GM19035 (cell line): ENCODE data around the gene KLF15.

ENCODE experiments used
- ATAC-seq: cut with Tn5 transposase; IDR thresholded peaks from one replicate; pipeline ENCODE4 v1.9.1; 2021; ENCODE audit not compliant: unreplicated experiment

KLF15 gene

DNA sequence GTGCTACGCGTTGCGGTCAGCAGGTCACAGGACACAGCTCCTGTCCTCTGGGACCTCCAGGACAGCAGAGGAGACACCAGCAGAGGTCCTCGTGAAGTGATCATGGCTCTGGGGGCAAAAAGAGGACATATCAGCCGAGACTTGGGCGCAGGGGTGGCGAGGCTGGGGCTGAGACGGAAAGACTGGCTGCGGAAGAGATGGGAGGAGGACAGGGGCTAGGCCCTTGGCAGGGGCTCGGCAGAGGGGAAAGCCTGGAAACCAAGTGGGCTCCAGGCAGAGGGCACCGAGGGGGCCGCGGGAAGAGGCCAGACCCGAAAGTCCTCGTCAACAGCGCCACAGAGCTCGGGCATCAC, 32.6 kb upstream of the KLF15 start:
- ATAC-seq: no peak

DNA sequence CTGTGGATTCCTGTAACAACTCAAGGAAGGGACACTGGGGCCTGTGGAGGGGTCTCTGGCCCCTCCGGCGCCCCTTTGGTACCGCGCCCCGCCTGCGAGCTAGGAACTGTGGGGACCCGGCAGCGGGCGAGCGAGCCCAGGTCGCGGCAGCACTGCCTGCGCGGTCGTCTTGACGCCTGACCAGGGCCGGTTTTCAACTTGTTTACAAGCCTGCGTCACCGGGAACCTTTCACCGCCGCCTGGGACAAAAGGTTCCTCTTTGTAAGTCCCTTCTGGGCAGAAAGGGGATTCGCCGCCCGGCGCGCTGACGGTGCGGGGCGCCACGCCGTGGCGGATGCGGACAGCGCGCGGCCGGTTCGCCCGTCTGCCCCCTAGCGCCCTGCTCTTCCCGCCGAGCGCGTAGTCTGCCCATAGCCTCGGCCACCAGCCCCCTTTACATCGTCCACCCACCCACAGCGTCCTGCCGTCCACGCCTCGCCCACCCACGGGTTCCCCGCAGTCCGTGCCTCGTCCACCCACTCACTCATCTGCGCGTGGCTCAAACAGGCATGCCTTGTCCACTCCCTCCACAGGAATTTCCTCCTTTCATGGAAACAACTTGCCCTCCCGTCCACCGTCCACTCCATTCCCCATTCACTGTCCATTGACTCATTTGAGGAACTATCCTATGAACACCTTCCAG, 32.0 kb upstream of the KLF15 start:
- peak; percentile 69 for ATAC-seq

DNA sequence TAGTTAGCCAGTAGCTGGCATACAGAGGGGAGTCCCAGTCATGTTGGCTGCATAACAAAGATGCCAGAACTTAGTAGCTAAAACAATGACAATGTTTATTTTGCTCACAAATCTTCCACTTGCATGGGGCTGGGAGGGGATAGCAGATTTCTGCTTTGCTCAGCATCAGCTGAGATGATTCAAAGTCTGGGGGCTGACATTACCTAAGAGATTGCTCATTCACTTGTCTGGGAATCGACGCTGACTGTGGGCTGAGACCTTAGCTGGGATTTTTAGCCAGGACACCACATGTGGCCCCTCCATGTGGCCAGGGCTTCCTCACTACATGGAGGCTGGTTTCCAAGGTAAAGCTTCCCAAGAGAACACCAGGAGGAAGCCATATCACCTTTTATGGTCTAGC, 24.8 kb upstream of the KLF15 start:
- ATAC-seq: no peak

DNA sequence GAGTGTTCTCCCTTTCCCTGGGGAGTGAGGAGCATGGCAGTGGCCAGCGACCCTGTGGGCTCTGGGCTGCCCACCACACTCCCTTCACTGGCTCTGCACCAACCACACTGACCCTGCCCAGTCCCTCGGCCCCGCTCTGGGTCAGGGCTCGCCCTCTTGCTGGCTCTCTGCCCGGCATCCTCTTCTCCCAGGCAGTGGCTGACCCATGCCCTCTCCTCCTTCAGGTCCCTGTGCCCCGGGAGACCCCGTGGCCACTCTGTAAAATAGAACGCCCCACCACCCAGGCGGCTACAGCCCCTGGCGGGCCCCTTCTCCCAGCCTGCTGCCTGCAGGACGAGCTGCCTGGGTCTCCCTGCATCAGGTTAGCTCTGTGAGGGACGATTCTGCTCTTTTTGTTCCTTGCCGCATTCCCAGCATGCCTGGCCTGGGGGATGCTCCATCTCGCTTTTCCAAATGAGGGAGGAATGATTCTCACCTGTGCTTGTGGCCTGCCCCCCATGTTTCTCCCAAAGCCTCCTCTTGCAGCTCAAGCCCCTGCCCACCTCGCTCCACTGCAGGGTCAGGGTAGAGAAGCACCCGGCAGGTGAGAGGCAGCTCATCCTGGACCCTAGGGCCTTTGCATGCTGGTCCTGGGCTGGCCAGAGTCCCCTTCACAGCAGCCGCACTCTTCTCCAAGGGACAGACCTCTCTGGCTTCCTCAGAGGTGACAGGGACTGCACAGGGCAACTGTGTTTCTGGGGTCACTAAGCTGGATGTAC, 23.0 kb upstream of the KLF15 start:
- ATAC-seq: no peak

DNA sequence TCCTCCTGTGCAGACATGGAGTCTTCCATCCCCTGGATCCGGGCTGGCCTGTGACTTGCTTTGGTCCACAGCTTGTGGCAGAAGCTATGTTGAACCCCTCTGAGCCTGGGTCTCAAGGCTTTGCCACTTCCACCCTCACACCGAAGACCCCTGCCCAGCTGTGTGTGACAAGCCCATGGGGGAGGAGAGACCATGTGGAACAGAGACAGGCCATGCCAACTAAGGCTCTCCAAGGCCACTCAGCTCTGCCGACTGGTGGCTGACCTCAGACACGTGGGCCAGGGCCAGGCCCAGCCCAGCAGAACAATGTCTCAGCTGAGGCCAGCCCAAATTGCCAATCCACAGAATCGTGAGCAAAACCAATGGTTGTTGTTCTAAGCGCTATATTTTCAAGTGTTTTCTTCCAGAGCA, 21.1 kb upstream of the KLF15 start:
- ATAC-seq: no peak

DNA sequence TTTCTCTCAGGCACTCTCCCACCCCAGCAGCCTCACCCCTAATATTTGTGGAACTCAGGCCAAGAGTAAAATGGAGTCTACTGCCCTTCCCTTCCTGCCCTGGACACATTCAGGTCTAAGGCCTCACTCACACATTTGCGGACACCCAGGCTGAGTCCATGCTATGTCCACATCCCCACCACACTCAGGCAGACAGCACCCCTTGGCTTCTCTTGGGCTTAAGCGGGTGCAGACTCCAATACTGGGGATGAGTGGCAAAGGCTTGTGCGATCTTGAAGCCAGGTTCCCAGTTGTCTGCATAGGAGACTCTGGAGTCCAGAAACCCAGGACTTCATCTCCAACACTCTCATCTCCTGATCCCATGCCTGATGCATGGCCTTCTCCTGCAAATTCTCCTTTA, 20.0 kb upstream of the KLF15 start:
- no peak for ATAC-seq

DNA sequence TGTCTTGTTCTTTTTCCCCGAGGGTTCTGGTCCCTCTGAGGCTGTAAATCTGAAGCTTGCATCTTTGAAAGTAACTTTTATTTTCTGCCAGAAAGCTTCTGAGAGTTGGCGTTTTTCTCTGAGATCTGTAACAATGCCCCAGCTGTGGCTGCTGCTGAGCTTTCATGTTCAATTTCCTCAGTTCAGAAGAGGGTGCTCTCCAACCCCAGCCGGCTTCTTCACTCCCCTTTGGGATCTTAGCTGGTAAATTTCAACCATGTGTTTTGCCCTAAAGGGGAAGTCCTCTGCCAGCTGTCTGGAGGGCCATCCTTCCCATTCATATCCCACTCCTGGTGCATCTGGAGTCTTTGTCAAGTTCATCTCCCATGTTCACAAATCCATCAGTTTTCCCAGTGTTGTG, 19.2 kb upstream of the KLF15 start:
- no peak for ATAC-seq

DNA sequence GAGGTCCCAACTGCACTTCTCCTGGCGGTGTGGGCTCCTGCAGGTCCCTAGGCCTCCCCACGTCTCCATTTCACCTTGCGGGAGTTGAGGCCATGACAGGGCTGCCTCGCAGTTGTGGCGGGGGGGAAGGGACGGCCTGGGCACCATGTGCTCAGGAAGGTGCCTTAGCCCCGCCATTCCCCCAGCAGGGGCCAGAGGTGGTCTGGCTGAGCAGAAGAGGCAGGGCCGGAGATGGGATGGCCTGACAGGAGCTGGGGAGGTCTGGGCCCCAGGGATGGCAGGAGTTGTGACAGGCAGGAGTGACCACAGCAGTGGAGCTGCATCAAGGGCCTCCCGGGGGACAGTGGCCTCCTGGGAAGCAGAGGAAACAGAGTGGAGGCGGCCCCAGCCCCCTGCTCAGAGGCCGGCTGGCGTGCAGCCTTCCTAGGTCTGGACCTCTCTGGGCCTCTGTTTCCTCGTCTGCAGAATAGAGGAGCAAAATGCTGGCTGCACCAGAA, 18.7 kb upstream of the KLF15 start:
- ATAC-seq: no peak

DNA sequence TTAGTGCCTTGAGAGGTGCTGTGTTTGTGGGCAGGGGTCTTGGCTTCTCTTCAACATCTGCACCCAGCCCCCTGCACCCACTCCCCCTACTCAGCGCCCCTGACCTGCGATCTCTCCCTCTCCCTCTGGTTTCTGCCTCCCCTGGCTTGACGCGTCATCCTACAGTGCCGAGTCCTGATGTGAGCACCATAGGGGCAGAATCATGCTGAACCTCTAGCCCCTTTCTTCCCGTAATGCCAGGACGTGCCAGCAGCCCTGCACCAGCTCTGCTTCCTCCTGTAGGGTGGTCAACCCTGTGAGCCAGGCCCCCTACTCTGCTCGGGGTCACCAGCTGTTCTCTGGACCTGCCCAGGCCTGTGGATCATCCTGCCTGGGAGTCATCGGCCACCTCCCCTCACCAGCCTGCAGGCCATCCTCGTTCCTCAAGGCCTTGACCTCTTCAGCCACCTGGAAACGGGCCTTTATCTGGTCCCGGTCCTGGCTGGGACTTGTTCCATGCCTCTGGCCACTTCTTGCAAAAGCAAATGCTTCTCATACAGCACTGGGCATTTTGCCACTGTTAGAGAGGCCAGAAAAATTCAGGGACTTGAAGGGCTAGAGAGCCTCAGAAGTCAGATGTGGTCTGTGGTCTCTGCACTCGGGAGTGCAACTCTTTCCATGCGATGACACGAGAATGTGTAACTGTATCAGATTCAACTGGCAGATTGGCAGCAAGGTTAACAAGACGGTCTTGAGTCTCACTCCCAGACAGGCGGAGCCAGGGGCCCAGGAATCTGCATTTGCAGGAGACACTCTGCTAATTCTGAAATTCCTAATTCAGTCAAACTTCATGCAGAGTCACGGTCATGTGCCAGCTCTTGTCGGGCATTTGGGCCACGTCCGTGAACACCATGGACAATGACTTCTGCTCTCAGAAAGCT, 16.7 kb upstream of the KLF15 start:
- ATAC-seq: no peak

DNA sequence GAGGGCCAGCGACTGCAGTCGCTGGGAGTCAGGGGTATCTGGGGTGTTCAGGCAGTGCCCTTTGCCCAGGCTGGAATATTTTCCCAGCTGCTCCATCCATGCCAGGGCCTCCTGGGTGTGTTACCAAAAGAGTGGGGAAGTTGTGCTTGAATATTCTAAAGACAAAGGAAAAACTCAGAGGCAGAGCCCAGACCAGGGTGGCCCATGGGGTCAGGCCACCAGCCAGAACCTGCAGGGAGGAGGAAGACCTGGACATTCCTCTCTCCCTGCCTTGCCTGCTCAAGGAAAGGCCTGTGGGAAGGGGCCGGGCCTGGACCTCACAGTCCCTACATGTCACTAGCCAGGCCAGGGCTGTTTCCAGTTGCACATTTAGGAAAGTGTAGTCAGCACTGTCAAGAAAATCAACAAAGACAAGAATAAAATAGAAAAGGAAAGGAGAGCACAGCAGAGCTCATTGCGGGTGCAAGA, 16.0 kb upstream of the KLF15 start:
- ATAC-seq: no peak

DNA sequence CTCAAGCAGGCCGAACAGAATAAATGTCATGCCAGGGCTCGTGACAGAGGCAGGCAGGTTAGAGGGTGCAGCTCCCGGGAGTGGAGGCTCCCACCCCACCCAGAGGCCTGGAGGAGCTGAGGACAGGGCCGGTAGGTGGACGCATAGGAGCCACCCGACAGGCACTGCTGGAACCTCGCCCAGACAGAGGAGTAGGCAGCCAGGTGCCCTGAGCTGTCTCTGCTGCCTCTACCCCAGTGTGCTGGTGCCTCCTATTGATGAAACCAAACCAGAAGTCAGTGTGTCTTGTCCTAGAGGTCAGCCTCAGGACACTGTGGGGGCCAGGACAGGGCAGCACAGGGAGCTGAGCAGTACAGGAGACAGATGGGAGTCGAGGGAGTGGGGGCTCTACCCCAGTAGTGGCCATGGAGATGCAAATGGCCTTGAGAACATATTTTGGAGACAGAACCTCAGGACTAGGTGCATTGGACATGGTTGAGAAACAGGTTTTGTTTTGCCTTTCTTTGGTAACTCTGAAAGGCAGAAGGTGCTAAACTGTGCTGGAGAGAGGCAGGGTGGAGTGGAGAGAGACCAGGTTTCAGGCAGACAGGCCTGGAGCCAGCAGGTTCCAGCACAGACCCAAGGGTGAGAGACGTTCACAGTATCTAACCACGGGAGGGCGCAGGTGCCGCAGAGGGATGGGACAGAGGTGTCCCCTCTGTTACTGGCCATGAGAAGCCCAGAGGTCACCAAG, 15.4 kb upstream of the KLF15 start:
- ATAC-seq: no peak

DNA sequence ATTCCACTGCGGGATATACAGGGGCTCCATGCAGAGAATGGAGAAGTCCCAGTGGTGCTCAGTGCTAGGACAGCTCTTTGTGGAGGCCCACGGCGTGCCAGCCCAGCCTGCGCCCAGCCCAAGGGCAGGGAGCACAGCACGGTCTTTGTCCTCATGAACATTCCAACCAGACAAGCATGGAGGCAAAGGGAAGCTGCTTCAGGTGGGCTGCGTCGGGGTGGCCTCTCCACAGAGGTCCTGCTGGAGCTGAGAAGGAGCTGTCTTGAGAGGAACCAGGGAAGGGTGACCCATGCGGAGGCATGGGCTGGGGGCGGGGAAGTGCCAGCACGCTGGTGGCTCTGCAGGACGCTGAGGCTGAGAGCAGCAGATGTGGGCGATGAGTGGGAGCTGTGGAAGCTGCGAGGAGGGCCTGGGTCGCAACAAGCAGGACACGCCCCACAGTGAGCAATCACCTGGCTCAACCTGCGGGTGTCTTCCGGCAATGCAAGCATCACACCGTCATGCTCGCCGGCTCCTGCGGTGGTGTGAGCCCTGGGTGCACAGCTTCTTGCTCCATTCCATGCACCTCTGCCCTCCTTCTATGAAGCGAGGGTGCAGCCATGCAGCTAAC, 14.0 kb upstream of the KLF15 start:
- no peak for ATAC-seq

DNA sequence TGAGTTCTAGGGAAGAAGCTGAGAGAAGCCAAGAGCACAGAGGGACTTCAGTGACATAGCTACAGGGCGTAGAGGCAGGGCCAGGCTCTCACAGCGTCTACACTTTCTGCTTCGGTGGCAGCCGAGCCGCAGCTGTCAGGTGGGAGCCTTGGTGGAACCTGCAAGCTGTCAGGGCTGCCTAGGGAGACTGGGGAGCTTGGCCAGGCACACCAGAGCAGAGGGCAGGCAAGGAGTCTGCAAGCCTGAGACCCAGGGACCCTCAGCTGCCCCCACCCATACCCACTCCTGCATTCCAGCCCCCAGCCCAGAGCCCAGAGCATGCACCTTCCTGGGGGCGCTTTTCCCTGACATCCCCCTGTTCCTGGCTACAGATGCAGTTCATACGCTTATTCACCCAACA, 13.4 kb upstream of the KLF15 start:
- no peak for ATAC-seq

DNA sequence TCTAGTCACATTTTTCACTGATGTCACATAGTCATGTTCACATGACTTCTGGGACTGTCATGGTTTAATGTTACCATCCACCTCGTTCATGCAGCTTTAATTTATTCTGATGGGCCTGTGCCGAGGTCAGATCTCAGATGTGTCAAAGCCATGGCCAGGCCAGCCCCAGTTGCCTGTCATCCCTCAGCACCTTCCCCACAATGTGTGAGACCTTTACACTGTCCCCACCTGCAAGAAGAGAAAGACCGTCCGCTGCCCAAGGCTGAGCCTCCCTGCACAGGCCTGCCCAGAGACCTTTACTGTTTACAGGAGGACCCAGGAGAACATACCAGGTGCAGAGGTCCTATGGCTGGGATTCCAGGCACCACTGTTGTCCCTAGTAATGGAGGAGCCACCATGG, 12.8 kb upstream of the KLF15 start:
- ATAC-seq: no peak

DNA sequence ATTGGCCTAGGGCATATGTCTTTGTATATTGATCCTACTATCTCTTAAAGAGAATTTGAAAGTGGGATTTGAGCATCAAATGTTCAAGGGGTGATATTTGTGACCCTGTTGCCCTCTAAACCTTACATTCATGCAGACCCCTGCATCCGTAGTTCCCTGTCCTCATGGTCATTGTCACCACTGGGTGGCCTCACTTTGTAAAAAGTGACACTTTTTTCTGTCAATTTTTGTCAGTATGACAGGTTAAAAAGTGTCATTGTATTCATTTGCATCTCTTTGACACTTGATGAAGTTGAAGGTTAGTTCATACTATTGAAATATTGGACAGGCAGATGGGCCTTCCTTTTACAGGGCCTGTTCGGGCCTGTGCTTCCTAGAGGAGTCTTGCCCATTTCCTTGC, 12.3 kb upstream of the KLF15 start:
- ATAC-seq: no peak

DNA sequence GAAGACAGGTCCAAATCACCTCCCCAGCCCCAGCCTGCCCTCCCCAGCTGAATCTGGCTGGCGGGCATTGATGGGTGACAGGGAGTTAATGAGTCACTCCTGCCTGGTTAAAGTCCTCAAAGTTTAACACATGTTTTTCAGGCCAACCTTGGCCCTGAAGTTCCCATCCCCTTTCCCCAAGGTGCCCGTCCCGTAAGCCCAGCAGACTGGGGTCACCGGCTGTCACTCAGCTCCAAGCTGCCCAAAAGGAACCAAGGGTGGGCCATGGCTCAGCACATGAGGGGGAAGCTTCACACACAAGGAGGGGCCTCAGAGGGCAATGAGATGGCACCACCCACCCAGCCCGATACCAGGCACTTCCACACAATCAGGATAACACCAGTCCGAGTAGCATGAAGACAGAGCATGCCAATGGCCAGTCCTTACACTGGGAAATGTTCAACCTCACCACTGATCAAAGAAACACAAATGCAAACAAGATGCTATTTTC, 10.2 kb upstream of the KLF15 start:
- no peak for ATAC-seq

DNA sequence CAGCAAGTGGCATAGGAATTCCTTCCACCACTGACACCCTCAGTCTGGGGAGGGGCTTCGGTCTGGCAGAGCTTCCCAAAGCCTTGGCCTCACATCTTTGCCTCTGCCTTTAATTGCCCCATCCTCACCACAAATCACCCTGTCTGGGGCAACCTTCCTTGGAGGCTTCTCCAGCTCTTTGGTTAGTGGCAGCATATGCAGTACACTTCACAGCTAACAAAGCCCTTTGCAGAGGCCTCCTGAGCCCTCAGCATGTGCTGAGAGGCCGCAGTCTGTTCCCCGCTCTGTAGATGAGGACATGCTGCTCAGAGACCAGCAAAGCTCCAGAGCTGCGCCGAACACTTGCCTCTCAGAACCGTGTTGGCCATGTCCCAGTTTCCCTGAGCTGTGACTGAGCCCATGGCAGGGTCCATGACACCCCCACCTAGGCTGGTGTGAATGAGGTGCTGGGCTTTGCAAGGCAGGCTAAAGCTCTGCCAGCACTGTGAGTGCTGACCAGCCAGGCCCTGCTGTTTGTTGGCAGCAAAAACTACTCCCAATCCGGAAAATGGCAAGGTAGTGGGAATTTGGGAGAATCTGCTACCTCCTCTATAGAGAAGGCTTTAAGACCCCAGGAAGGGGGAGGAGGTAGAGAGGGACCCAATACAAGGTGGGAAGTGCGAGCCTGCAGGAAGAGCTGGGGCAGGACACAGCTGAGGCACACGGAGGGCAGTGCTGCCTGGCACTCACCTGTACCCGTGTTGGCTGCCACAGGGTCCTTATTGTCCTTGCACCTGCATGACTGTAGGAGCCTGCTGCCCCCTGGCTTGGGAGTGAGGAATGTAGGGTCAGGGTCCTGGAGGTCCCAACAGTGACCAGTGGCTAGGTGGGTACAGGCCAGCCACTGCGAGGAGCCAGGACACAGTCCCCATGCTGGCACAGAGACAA, 8.4 kb upstream of the KLF15 start:
- ATAC-seq: no peak

DNA sequence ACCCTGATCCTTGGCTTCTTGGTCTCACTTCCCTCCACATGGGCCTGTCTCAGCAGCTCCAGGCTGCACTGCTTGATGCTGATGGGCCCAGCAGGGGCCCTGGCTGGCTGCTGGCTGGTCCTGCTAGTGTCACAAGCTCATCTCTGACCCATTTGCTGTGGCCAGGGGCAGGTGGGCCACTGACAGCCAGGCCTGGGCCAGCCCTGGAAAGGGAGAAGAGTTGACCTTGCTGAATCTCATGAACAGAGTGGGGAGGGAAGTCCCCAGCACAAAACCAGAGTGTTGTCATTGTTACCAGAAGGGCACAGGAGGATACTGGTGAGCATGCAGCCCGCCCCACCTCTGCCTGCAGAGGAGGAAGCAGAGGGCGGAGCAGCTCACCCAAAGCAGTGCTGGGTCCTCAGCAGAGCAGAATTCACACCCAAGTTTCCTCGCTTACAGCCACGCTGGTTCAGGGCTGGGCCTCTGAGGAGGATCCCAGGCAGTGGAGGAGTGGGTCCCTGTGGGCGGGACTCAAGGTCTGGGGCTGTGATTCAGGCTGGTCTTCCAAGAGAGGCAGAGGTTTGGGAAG, 7.6 kb upstream of the KLF15 start:
- ATAC-seq: no peak

DNA sequence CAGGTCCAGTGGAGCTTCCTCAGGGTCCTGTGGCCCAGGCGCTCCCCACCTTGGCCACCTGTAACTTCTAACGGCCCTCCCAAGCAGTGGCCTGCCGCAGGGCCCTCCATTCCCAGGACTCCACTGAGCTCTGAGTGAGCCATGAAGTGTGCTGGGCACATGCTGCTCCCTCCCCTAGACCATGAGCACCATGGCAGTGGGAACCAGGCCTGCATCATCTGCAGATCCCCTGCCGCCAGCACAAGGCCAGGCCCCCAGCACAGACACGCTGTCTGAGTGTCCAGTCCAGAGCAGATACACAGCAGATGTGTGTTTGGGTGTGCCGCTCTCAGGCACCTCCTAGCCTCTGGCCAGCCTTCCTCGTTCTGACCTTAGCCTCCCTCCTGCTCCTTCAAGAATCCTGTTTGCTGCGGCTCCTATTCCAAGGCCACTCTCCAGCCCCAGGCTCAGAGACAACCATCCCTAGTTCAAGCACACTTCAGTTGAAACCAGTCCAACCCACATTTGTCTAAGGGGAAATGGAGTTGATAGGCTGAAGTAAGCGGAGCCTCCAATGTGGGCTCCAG, 7.0 kb upstream of the KLF15 start:
- ATAC-seq: no peak
